ENCODE measurements around the gene FGF8. TPM values are rescaled to one million over a fixed set of nuclear protein-coding genes. Genes with fewer than 3 reads are reported as not detected.

FGF8 gene
- total and polyA plus RNA-seq, 7 donors: not detected

DNA sequence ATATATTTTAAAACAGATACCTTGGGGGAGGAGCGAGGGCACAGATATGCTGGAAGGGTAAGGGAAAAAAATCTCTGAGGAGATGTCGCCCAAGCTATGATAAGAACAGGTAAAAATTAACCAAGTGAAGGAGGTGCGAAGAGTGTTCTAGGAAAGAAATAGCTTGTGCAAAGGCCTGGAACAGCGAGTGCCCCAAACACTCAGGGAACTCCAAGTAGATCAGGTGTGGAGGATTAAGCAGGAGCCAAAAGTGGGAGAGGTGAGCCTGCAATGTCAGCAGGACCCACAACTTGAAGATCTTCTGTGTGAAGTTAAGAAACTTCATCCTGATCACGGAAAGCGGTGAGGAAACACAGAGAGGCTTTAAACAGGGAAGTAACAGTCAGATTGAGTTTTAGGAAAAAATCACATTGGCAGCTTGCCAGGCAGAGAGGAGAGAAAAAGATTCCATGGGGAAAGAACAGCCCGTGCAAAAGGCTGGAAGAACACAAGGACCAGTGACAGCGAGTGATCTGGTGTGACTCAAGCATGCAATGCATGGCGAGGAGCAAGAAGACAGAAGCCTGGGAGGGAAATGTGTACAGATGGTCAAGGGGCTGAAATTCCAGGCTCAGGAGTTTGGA lies 30.7 kb downstream of the FGF8 start:
- Histone ChIP-seq H3K4me1 (no peaks in the 10 kb centered on the region), H3K36me3 (ENCODE audit: insufficient read depth in 1 of 2, low read depth in 1 of 2) (no peaks in the 10 kb centered on the region), H3K27me3 (ENCODE audit: insufficient read depth in 3 of 3, low read length in 2 of 3) (peaks cover 0 to 3% (median 0%) of the 10 kb centered on the region in 3 donors), H3K27ac (no peak overlapping the region), H3K9me3 (no peaks in the 10 kb centered on the region), H3K4me3 (no peak overlapping the region)
- ATAC-seq (no peak), DNase-seq (no peak)
- intact Hi-C loops (cut with DNase I): no loop called here
- TF ChIP-seq, protein P1, sequence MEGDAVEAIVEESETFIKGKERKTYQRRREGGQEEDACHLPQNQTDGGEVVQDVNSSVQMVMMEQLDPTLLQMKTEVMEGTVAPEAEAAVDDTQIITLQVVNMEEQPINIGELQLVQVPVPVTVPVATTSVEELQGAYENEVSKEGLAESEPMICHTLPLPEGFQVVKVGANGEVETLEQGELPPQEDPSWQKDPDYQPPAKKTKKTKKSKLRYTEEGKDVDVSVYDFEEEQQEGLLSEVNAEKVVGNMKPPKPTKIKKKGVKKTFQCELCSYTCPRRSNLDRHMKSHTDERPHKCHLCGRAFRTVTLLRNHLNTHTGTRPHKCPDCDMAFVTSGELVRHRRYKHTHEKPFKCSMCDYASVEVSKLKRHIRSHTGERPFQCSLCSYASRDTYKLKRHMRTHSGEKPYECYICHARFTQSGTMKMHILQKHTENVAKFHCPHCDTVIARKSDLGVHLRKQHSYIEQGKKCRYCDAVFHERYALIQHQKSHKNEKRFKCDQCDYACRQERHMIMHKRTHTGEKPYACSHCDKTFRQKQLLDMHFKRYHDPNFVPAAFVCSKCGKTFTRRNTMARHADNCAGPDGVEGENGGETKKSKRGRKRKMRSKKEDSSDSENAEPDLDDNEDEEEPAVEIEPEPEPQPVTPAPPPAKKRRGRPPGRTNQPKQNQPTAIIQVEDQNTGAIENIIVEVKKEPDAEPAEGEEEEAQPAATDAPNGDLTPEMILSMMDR (IDR thresholded peaks at IDR 0.05): no peak
- 63 to 70% (median 66%) methylated on average over 9 of the region's 9 CpGs for WGBS, 3 donors

DNA sequence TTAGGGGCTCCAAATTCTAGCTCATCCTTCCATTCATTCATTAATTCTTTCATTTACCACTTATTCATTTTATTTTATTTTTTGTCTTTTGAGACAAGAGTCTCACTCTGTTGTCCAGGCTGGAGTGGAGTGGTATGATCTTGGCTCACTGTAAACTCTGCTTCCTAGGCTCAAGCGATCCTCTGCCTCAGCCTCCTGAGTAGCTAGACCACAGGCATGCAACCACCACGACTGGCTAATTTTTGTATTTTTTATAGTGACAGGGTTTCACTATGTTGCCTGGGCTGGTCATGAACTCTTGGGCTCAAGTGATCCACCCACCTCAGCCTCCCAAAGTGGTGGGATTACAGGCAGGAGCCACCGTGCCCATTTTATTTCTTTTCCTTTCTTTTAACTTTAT lies 31.6 kb downstream of the FGF8 start:
- TF ChIP-seq, protein P1 (IDR thresholded peaks at IDR 0.05): no peak
- intact Hi-C loops (cut with DNase I): no loop called here
- ATAC-seq (no peak), DNase-seq (no peak)
- H3K9me3 ChIP-seq: no peaks in the 10 kb centered on the region
- no peak overlapping the region for H3K27ac ChIP-seq
- peaks cover 0 to 4% (median 0%) of the 10 kb centered on the region in 3 donors for H3K27me3 ChIP-seq (ENCODE audit: insufficient read depth in 3 of 3, low read length in 2 of 3)
- whole genome bisulfite sequencing, 3 donors: 70 to 71% (median 71%) methylated on average over 3 of the region's 3 CpGs
- H3K4me3 ChIP-seq: no peak overlapping the region
- H3K36me3 ChIP-seq (ENCODE audit: insufficient read depth in 1 of 2, low read depth in 1 of 2): no peaks in the 10 kb centered on the region
- no peaks in the 10 kb centered on the region for H3K4me1 ChIP-seq

DNA sequence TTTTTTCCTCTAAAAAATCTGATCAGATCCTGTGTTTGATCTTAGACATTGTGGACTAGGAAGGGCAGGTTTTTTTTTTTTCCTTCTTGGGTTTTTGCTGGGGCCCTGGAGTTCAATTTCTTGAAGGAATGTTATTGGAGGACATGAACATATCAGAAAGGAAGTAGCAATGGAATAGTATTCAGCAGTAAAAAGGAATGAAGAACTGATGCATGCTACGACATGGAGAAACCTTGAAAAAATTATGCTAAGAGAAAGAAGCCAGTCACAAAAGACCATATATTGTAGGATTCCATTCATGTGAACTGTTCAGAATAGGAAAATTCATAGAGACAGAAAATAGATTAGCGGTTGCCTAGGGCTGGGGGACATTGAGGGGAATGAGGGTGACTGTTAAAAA lies 34.0 kb downstream of the FGF8 start:
- H3K27me3 ChIP-seq (ENCODE audit: insufficient read depth in 3 of 3, low read length in 2 of 3): peaks cover 0 to 4% (median 0%) of the 10 kb centered on the region in 3 donors
- no peaks in the 10 kb centered on the region for H3K4me1 ChIP-seq
- no peak for ATAC-seq
- 48 to 50% (median 49%) methylated on average over 2 of the region's 2 CpGs for WGBS, 3 donors
- H3K36me3 ChIP-seq (ENCODE audit: insufficient read depth in 1 of 2, low read depth in 1 of 2): no peaks in the 10 kb centered on the region
- no peak overlapping the region for H3K27ac ChIP-seq
- DNase-seq: no peak
- H3K4me3 ChIP-seq: no peak overlapping the region
- H3K9me3 ChIP-seq: no peaks in the 10 kb centered on the region
- intact Hi-C loops (cut with DNase I): no loop called here
- TF ChIP-seq, protein P1 (IDR thresholded peaks at IDR 0.05): no peak

DNA sequence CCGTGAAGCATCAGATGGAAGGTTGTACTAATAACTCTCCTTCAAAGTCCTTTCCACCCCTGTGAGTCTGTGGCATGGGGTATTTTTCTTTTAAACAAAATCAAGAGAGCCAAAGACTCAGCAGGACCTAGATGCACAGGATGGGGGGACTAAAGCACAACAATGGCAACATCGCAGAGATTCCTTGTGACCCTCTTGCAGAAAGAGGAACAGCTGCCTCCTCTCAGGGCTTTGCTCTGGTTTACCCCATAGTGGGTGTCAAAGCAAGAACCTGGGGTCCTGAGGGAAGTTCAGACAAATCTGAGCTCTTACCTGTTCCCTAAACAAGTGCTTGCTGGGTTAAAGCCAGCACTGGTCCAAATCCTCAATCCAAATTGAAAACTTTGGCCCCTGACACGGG lies 39.2 kb downstream of the FGF8 start:
- Histone ChIP-seq H3K27me3 (ENCODE audit: insufficient read depth in 3 of 3, low read length in 2 of 3) (peaks cover 0 to 5% (median 4%) of the 10 kb centered on the region in 3 donors), H3K27ac (no peak overlapping the region), H3K4me1 (no peaks in the 10 kb centered on the region), H3K4me3 (no peak overlapping the region), H3K9me3 (no peaks in the 10 kb centered on the region), H3K36me3 (ENCODE audit: insufficient read depth in 1 of 2, low read depth in 1 of 2) (no peaks in the 10 kb centered on the region)
- ATAC-seq (no peak), DNase-seq (no peak)
- intact Hi-C loops (cut with DNase I): no loop called here
- 67 to 79% (median 67%) methylated on average over 3 of the region's 3 CpGs for WGBS, 3 donors
- TF ChIP-seq, protein P1 (IDR thresholded peaks at IDR 0.05): no peak

DNA sequence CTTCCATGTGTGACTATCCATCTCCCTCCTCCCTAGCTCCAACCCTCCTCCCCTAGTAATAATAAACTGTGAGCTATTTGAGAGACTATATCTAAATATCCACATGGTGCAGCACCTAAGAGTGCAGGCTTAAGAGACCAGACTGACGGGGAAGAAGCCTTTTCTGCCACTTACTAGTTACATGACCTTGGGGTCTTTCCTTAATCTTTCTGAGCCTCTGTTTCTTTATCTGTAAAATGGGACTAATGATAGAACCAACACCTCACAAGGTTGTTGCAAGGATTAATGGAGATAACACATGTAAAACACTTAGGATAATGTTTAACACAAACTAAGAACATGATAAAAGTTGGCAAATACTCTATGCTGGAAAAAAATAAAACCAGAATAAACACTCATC lies 43.8 kb downstream of the FGF8 start:
- 56 to 72% (median 68%) methylated on average over 1 of the region's 1 CpG for WGBS, 3 donors
- Histone ChIP-seq H3K4me3 (no peak overlapping the region), H3K9me3 (no peaks in the 10 kb centered on the region), H3K27me3 (ENCODE audit: insufficient read depth in 3 of 3, low read length in 2 of 3) (peaks cover 0 to 5% (median 0%) of the 10 kb centered on the region in 3 donors), H3K27ac (no peak overlapping the region), H3K36me3 (ENCODE audit: insufficient read depth in 1 of 2, low read depth in 1 of 2) (no peaks in the 10 kb centered on the region), H3K4me1 (no peaks in the 10 kb centered on the region)
- DNase-seq (no peak), ATAC-seq (no peak)
- TF ChIP-seq, protein P1 (IDR thresholded peaks at IDR 0.05): no peak
- intact Hi-C loops (cut with DNase I): no loop called here
